A549 (cell line): ENCODE results near the gene TACC3.

Experiments used
- CHD4 ChIP-seq: fragments of 200-600 bp; sonication (generic); IDR thresholded peaks from 2 replicates; pipeline ENCODE4 v1.6.1; 2016; ENCODE audit warnings: antibody characterized with exemption, mild to moderate bottlenecking, borderline replicate concordance
- CTCF ChIP-seq: fragments of >200 bp; sonication (Bioruptor Twin); formaldehyde crosslinking; IDR thresholded peaks from 3 replicates; pipeline ENCODE4 v1.5.1; 2016
- HMGXB4 ChIP-seq: fragments of 250-450 bp; sonication (Bioruptor Pico); IDR thresholded peaks from 2 replicates; pipeline ENCODE4 v1.5.0; 2021; ENCODE audit warnings: mild to moderate bottlenecking, moderate library complexity, borderline replicate concordance
- MAFK ChIP-seq: fragments of 450-650 bp; IDR thresholded peaks from 2 replicates; pipeline ENCODE4 v1.6.1; 2014; ENCODE audit not compliant: partially characterized antibody
- MAZ ChIP-seq: fragments of 150-350 bp; IDR thresholded peaks from 2 replicates; pipeline ENCODE4 v1.6.1; 2014; ENCODE audit warnings: antibody characterized with exemption, low read depth, low read length, borderline replicate concordance
- POLR2A ChIP-seq: IDR thresholded peaks from 2 replicates; pipeline ENCODE4 v1.6.1; 2012; ENCODE audit warnings: mild to moderate bottlenecking, low read length
- RAD21 ChIP-seq, 2 experiments: fragments of >200 bp in 1 of 2; sonication (Bioruptor Twin) in 1 of 2; formaldehyde crosslinking in 1 of 2; IDR thresholded peaks in 1 of 2; conservative IDR thresholded peaks in 1 of 2; 2 replicates in 1 of 2; 3 replicates in 1 of 2; pipeline ENCODE4 v1.6.1; 2012 to 2018; ENCODE audit warnings: inconsistent platforms in 1 of 2
- RCOR1 ChIP-seq: fragments of 150-350 bp; IDR thresholded peaks from 2 replicates; pipeline ENCODE4 v1.6.1; 2014; ENCODE audit warnings: antibody characterized with exemption, low read length, low read depth
- REST ChIP-seq: fragments of 200-600 bp; sonication (generic); IDR thresholded peaks from 2 replicates; pipeline ENCODE4 v1.6.1; 2016; ENCODE audit warnings: antibody characterized with exemption, mild to moderate bottlenecking, moderate library complexity
- RFX5 ChIP-seq: fragments of 450-650 bp; IDR thresholded peaks from 2 replicates; pipeline ENCODE4 v1.7.1; 2014; ENCODE audit warnings: antibody characterized with exemption, mild to moderate bottlenecking, moderate library complexity
- ZNF302 ChIP-seq: fragments of 250-450 bp; sonication (Bioruptor Pico); IDR thresholded peaks from 2 replicates; pipeline ENCODE4 v1.9.0; 2021; ENCODE audit warnings: inconsistent platforms, mild to moderate bottlenecking, moderate library complexity

GRCh38 chr4:1722551-1723118, 1.3 kb downstream of the TACC3 start:
- TF ChIP-seq POLR2A (no peak), RCOR1 (no peak), RAD21 (conservative IDR thresholded peaks at IDR 0.05 in 1 of 2, IDR thresholded peaks at IDR 0.05 in 1 of 2) (no peak), MAZ (no peak), RFX5 (no peak), REST (no peak), CTCF (no peak), CHD4 (no peak), HMGXB4 (CRISPR knock-in tag) (no peak), MAFK (no peak), ZNF302 (CRISPR knock-in tag) (no peak)
